Testis (tissue), 3 donors: ENCODE results near the gene KLHL14. TPM values are rescaled to one million over a fixed set of nuclear protein-coding genes. Genes with fewer than 3 reads are reported as not detected.

Experiments
- DNase-seq: peaks from one replicate; pipeline ENCODE4 v3.0.0-alpha.2; 2019
- H3K27ac ChIP-seq, 2 donors: fragments of 200-600 bp; sonication (generic); one replicate each; pipeline ENCODE4 v1.5.1; 2019
- H3K27me3 ChIP-seq: fragments of 200-600 bp; sonication (generic); one replicate; pipeline ENCODE4 v1.5.1; 2019
- H3K36me3 ChIP-seq: fragments of 200-600 bp; sonication (generic); one replicate; pipeline ENCODE4 v1.5.1; 2017; ENCODE audit warnings: low read depth; ENCODE audit errors: missing control alignments
- H3K4me1 ChIP-seq: fragments of 200-600 bp; sonication (generic); one replicate; pipeline ENCODE4 v1.5.1; 2019
- H3K4me3 ChIP-seq, 2 donors: fragments of 200-600 bp; sonication (generic); one replicate each; pipeline ENCODE4 v1.5.1; 2017 to 2019
- H3K9me3 ChIP-seq: fragments of 200-600 bp; sonication (generic); one replicate; pipeline ENCODE4 v1.5.1; 2017
- POLR2A ChIP-seq: fragments of 450-650 bp; IDR thresholded peaks from one replicate; pipeline ENCODE4 v1.6.1; 2017; ENCODE audit warnings: antibody characterized with exemption, mild to moderate bottlenecking, moderate library complexity
- WGBS, 2 donors: methylation state at CpG; one replicate each; pipeline ENCODE4 v1.1.5; 2018; 5-methylcytosine and 5-hydroxymethylcytosine counted together
- intact Hi-C: fragments of 100-400 bp; cut with DNase I; formaldehyde crosslinking; loops from one replicate; pipeline ENCODE4 v1.15.1; 2023; ENCODE audit warnings: low total_unique reads
- polyA plus RNA-seq: library from polyadenylated mRNA; stranded (reverse); fragments of 350-450 nt; fragmentation: Illumina TruSeq; extraction: RNeasy Lipid Tissue Mini Kit (QIAGEN cat#74804); gene quantifications from one replicate; pipeline ENCODE4 v1.2.3, GENCODE V29; 2014; ENCODE audit warnings: low read depth, low replicate concordance; ENCODE audit not compliant: insufficient read depth
- total RNA-seq, 2 donors: library from RNA; depleted of rRNA; stranded (reverse); fragments of >200 nt; gene quantifications; one replicate each; pipeline ENCODE4 v1.2.3, GENCODE V29; 2016
- TF ChIP-seq, protein P1 (sequence below), 3 experiments: fragments of 450-650 bp in 2 of 3; fragments of 200-600 bp in 1 of 3; sonication (generic) in 1 of 3; IDR thresholded peaks; one replicate each; pipeline ENCODE4 v1.5.1; 2016 to 2019; ENCODE audit warnings: antibody characterized with exemption in 3 of 3, mild to moderate bottlenecking in 2 of 3, moderate library complexity in 1 of 3

Gene KLHL14
- total and polyA plus RNA-seq, 3 donors from 2014 or later: 2.0 to 3.3 (median 2.7) TPM

DNA sequence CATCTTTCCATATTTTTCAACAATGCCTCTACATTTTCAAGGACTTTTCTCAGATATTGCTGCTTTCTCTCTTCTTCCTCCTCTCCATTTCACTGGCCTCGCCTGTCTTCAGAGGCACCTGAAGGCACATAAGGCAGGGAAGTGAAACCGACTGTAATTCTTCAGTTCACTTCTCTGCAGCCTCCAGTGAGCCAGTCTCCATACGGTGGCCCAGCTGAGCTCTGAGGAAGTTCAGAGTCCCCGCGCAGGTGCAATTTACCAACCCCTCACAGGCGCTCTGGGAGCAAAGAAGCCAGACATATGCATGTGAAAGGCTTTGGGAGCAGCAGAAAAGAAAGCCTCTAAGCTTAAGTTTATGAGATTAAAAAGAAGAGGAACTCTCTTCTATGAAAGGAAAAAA lies 12.4 kb downstream of the KLHL14 start:
- DNase-seq: no peak
- WGBS, 2 donors: 49 to 58% methylated on average over 6 of the region's 6 CpGs
- Histone ChIP-seq H3K4me1 (no peaks in the 10 kb centered on the region), H3K36me3 (no peaks in the 10 kb centered on the region), H3K27ac (no peak overlapping the region), H3K27me3 (no peaks in the 10 kb centered on the region), H3K9me3 (no peaks in the 10 kb centered on the region), H3K4me3 (no peak overlapping the region)
- TF ChIP-seq POLR2A: no peak
- TF ChIP-seq, protein P1, sequence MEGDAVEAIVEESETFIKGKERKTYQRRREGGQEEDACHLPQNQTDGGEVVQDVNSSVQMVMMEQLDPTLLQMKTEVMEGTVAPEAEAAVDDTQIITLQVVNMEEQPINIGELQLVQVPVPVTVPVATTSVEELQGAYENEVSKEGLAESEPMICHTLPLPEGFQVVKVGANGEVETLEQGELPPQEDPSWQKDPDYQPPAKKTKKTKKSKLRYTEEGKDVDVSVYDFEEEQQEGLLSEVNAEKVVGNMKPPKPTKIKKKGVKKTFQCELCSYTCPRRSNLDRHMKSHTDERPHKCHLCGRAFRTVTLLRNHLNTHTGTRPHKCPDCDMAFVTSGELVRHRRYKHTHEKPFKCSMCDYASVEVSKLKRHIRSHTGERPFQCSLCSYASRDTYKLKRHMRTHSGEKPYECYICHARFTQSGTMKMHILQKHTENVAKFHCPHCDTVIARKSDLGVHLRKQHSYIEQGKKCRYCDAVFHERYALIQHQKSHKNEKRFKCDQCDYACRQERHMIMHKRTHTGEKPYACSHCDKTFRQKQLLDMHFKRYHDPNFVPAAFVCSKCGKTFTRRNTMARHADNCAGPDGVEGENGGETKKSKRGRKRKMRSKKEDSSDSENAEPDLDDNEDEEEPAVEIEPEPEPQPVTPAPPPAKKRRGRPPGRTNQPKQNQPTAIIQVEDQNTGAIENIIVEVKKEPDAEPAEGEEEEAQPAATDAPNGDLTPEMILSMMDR (IDR thresholded peaks at IDR 0.05): no peak
- intact Hi-C loops: no loop called here

DNA sequence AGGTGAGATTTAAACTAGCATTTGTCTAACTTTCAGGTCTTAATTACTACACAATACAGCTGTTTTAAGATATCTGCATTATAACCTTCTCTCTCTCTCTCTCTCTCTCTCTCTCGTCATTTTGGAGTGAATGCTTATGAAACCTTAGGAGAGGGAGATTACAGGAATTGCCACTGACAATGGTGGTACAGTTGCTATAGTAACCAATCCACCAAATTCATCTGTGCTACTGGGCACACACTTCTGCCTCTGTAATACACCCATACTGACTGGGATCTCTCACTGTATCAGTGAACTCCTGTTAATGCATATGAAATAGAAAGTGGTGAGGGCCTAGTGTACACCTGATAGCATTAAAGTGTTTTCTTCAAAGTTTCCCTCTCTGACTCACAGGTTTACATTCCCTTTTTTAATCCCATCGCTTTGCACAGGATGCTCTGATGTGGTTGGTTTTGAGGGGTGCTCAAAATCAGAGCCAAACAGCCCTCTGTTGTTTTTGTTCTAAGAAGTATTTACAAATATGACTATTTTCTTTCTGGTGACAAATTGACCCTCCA lies 13.1 kb downstream of the KLHL14 start:
- Histone ChIP-seq H3K27ac (no peak overlapping the region), H3K4me1 (no peaks in the 10 kb centered on the region), H3K9me3 (no peaks in the 10 kb centered on the region), H3K36me3 (no peaks in the 10 kb centered on the region), H3K4me3 (no peak overlapping the region), H3K27me3 (no peaks in the 10 kb centered on the region)
- TF ChIP-seq POLR2A: no peak
- TF ChIP-seq, protein P1 (IDR thresholded peaks at IDR 0.05): no peak
- intact Hi-C loops: no loop called here
- WGBS, 2 donors: 87 to 90% methylated on average over 2 of the region's 2 CpGs
- DNase-seq: no peak

DNA sequence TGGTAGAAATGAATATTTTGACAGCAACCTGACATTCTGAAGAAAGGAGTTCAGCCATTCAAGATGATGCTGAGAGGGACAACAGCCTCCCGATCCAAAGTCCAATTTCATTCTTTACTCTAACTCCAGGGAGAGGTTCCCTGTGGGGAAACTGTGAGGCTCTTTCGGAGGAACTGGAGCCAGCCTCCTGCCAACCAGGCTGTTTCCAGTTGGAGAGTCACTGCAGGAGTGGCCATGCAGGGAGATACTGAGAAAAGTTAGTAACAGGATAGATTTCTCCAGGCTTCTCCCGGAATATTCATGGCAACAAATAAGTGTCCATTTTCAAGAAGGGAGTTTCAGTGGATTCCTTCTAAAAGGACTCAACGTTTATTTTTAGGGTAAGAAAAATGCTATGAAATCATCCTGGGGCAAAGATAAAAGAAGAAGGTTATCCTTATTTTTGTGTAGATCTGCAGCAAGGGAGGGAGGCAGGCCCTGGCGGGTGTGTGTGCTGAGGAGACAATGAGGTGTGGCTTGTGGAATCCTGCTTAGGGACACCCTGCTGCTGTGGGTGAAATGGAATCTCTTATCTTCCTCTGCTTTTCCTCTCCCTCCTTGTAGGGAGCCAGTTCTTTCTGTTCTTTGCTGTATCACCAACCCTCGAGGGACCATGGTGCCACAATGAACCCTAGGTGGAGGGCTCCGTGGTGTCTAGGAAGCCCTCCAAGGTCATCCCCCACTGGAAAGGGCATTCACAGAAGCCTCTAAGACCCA lies 18.1 kb downstream of the KLHL14 start:
- Histone ChIP-seq H3K27ac (no peak overlapping the region), H3K36me3 (no peaks in the 10 kb centered on the region), H3K9me3 (no peaks in the 10 kb centered on the region), H3K4me3 (no peak overlapping the region), H3K4me1 (no peaks in the 10 kb centered on the region), H3K27me3 (no peaks in the 10 kb centered on the region)
- DNase-seq: no peak
- TF ChIP-seq, protein P1 (IDR thresholded peaks at IDR 0.05): no peak
- TF ChIP-seq POLR2A: no peak
- WGBS, 2 donors: 55 to 68% methylated on average over 7 of the region's 7 CpGs
- intact Hi-C loops: no loop called here

DNA sequence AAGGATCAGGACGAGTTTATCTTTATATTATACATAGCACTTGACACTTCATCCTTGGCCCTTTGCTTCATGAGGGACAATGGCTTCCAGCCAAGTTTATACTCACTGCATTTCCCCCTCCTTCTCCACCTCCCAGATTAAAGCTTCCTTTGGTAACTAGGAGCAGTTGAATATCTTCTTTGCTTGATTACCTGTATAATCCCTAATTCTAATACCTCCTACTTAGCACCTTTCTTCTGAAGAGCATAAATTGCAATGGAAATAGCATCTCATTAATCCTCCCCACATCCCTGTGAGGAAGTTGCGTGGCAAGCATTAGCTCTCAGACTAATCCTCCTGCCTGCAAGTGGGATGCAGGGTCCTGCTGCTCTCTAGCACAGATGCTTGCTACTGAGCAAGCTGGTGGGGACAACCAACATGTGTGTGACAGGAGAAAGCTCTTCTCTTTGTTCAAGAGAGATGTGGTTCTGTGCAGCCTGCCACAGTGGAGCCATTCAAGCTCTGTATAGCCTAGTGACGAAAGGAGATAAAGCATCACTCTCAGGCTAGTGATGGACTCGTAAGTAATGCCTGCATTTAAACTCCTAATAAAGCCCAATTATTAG lies 19.1 kb downstream of the KLHL14 start:
- Histone ChIP-seq H3K4me1 (no peaks in the 10 kb centered on the region), H3K36me3 (no peaks in the 10 kb centered on the region), H3K9me3 (no peaks in the 10 kb centered on the region), H3K27me3 (no peaks in the 10 kb centered on the region), H3K27ac (no peak overlapping the region), H3K4me3 (no peak overlapping the region)
- WGBS, 2 donors: 61 to 66% methylated on average over 4 of the region's 4 CpGs
- TF ChIP-seq POLR2A: no peak
- TF ChIP-seq, protein P1 (IDR thresholded peaks at IDR 0.05): no peak
- intact Hi-C loops: no loop called here
- DNase-seq: no peak
